HG03159 (cell line): ENCODE data around the gene NPPA.
"Not testable (repeated sequence)": the region's sequence is repeated elsewhere in the genome, so short reads cannot be mapped to it uniquely, and the experiment has no call there.

Experiments used
- ATAC-seq: cut with Tn5 transposase; IDR thresholded peaks from one replicate; pipeline ENCODE4 v1.9.1; 2021; ENCODE audit warnings: mild to moderate bottlenecking, moderate library complexity; ENCODE audit not compliant: unreplicated experiment

The NPPA gene

DNA sequence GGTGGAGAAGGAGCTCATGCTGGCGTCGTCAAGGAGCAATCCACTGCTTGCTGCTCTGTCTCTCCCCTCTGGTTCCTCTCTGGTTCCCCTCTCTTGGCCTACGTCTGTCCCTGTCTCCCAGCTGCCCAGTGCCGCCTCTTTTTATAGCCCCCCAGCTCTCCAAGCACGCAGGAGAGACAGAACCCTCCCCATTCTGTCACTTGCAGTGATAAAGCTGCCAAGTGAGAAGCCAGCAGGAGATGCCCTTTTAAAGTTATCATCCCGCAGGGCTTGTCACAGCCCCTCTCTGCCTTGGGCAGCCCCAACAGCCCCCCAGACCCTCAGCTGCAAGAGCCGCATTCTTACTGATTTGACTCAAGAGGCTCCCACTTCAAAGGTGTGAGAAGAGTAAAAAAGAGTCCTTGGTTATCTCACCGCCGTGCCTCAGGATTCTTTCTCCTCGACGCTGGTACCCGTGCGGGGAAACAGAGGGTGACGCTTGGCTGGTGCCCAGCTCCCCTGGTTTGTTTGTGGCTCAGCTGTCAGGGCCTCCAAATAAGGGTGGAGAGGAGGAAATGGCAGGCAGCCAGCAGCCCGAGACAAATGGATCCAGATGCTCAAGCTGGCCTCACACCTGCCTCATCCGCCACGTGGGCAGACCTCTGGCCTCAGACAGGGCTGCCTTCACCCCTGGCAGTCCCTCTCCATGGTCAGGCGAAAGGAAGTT is at the start of gene NPPA:
TSS of gene NPPA (minus strand) at position 117 of the 706 bp plus-strand sequence. CDS start at position 18, 99 bp downstream.
- ATAC-seq, result no peak

DNA sequence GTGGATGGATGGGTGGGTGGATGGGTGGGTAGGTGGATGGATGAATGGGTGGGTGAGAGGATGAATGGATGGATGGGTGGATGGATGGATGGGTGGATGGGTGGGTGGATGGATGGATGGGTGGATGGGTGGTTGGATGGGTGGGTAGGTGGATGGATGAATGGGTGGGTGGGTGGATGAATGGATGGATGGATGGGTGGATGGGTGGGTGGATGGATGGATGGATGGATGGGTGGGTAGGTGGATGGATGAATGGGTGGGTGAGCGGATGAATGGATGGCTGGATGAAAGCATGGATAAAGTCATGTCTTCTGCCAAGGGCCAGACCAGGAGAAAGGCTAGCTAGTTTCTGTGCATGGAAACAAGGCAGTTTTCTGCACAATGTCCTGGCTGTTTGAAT is 46.9 kb upstream of the NPPA start:
- not testable (repeated sequence) for ATAC-seq

DNA sequence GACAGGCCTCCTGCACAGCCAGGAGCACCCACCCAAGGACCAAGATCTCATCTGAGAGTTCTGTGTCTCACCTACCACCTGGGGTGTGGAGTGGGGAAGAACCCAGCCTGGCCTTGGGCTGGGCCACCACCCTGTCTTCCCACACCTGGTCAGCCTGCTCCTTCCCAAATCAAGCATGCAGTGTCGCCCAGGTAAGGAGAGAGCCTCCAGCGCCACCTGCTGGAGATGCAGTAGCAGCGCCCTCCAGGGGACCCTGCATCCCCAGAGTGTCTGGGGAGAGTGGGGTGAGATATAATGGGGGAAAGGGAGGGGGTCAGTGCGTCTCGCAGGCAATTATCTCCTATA is 46.3 kb upstream of the NPPA start:
- ATAC-seq, result no peak

GRCh38 chr1:11891433-11892186 is 44.0 kb upstream of the NPPA start:
- no peak for ATAC-seq

DNA sequence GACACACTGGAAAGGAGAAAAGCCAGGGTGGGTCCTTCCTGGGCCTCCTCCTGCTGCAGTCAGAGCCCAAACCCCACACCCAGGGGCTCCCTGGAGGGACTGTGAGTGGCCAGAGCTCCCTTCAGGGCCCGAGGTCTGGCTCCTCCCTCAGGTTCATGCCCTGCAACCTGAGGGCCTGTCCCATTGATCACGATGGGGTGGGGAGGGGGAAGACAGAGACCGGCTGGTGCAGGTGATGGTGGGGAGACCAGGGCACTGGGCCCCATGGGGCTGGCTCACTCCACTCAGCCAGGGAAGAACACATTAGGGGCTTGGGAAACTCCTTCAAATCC is 41.3 kb upstream of the NPPA start:
- ATAC-seq, result no peak

DNA sequence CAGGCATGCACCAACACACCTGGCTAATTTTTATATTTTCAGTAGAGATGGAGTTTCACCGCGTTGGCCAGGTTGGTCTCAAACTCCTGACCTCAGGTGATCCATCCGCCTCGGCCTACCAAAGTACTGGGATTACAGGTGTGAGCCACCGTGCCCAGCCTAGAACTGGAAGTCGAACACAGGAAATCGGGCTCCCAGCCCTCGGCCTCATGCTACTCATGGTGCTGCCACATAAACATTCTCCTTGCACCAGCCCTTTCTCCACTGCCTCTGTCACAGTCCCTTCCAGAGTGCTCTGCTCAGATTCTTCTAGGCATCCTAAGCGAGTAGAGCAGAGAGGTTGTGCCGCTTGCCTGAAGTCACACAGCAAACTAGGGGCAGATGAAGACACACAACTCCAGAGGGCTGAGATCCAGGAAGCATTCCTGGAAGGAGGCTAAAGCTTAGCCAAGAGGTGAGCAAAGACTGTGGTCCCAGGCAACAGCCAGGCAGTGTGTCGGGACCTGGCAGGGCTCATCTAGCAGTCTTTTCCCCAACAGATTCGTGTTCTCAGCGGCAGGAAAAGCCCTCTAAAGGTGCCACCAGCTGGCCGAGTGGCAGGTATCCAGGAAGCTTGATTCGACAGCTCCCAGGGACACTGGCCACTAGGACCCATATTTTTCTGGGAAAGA is 40.8 kb upstream of the NPPA start:
- no peak for ATAC-seq

GRCh38 chr1:11887666-11888007 is 40.1 kb upstream of the NPPA start:
- no peak for ATAC-seq

- no peak for ATAC-seq
Measured at GRCh38 chr1:11886986-11887665, 39.5 kb upstream of the NPPA start.

DNA sequence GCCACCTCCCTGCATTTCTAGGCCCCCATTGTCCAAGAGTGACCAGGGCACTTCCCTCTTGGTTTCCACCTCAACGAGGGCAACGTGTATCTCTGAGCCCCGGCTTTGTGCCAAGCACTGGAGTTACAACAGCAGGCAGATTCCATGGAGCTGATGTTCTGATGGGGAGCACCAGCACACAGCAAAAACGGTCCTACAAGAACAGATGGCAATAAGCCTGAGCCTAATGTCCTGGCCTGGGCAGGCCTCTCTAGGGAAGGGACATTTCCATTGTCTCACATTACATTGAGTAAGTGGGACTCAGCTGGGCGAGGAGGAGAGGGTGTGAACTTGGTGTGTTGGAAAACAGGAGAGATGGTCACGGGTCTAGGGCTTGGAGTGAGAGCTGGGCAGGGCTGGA is 38.3 kb upstream of the NPPA start:
- ATAC-seq, result no peak

GRCh38 chr1:11882814-11883538 is 35.4 kb upstream of the NPPA start:
- ATAC-seq, result no peak

DNA sequence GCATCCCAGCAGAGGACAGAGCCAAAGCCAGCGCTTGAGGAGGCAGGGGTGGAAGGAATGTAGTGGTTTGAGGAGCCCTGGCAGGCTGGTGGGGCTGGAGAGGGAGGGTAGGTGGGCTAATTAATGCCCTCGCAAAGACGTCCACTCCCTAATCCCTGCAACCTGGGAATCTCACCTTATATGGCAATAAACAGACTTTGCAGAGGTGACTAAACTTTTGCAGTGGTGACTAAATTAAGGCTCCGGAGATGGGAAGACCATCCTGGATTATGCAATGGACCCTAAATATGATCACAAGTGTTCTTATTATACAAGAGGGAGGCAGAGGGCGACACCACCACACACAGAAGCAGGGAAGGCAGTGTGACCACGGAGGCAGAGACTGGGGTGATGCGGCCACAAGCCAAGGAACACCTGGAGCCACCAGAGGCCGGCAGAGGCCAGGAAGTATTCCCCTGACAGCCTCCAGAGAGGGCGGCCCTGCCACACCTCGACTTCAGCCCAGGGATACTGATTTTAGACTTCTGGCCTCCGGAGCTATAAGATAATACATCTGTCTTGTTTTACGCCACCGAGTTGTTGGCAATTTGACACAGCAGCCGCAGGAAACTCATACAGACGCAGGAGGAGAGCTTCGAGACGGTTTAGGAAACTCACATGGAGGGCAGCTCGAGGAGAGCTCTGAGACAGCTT is 34.3 kb upstream of the NPPA start:
- ATAC-seq, result no peak

DNA sequence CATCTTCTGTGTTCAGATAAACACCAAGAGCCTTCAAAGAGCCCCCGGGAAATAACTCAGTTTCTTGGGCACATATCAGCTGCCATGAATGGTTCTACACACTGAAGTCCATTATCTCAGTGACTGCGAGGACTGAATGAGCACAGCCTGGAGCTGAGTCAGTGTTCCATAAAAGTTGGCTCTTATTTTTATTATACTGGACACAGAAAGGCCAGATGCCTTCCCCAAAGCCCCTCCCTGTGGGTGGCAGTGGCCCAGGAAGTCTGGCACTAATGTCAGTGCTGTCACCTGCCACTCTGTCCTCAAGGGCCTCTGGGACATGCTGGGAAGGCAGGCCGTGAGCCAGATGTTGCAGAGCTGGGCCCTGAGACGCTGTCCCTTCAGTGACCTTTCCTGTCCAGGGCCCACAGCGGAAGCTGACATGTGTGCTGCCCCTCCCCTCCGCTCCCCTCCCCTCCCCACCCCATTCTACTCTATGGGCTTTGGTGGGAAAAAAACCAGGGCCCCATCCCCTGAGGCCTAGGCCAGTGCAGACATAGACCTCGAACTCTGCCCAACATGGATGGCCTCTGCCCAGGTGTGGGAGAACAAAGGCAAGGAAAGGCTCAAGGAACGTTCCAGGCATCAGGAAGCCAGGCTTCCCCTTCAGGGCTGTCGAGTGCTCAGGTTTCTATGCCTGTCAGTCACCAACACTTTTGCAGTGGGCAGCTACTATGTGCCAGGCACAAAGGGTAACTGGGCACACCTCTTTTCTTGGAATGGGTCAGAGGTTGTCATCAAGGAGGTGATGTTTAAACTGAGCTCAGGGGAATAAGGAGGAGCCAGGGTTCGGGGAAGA is 33.5 kb upstream of the NPPA start:
- no peak for ATAC-seq

DNA sequence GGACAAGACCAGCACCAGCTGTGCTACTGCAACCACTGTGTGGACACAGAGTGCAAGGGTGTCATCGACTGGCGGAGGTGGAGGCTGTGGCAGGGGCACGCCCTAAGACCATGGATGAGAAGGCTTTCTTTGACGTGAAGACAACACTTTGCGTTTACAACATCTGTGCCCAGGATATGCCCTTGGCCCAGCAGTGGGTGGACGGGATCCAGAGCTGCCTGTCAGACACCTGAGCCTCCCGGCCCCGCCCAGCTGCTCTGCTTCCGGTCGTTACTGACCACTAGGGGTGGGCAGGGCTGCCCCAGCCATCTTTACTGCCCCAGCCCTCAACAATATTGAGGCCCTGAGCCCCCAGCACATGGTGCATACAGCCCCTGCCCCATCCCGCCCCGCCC is 32.6 kb upstream of the NPPA start:
- no peak for ATAC-seq

DNA sequence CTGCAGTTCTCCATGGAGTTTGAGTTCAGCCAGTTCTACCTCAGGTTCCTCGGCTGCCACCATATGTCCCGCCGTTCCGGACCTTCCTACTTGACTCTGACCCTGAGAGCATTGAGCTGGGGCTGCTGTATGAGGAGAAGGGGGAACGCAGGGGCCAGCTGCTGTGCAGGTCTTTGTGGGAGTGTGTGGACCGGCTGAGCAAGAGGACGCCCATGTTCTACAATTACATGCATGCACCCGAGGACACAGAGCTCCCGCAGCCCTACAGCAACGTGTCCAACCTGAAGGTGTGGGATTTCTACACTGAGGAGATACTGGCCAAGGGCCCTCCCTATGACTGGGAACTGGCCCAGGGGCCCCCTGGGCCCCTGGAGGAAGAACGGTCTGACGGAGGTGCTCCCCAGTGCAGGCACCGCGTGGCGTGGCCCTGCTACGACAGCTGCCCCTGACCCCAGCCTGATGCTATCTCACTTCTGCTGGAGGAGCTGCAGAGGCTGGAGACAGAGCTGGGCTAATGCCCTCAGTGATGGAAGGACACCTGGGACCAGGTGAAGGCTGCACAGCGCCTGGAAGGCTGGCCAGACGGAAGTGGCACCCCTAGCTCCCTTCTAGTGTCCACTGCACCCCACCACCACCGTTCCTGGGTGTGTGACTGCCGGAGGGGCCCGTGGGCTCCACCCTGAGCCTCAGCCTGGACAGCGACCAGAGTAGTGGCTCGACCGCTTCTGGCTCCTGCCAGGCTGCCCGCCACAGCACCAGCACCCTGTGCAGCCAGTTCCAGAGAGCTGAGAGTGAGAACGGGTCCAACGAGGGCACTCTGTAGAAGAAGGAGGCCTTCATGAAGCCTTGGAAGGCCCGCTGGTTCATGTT is 32.0 kb upstream of the NPPA start:
- ATAC-seq, result no peak

DNA sequence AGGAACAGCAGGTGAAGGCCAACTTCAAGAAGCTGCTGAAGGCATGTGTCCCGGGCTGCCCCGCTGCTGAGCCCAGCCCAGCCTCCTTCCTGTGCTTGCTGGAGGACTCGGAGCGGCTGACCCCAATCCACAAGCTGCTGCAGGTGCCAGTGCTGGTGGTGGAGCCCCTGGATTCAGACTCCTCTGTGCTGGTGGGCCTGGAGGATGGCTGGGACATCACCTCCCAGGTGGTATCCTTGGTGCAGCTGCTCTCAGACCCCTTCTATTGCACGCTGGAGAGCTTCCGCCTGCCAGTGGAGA is 31.3 kb upstream of the NPPA start:
- ATAC-seq, result no peak

DNA sequence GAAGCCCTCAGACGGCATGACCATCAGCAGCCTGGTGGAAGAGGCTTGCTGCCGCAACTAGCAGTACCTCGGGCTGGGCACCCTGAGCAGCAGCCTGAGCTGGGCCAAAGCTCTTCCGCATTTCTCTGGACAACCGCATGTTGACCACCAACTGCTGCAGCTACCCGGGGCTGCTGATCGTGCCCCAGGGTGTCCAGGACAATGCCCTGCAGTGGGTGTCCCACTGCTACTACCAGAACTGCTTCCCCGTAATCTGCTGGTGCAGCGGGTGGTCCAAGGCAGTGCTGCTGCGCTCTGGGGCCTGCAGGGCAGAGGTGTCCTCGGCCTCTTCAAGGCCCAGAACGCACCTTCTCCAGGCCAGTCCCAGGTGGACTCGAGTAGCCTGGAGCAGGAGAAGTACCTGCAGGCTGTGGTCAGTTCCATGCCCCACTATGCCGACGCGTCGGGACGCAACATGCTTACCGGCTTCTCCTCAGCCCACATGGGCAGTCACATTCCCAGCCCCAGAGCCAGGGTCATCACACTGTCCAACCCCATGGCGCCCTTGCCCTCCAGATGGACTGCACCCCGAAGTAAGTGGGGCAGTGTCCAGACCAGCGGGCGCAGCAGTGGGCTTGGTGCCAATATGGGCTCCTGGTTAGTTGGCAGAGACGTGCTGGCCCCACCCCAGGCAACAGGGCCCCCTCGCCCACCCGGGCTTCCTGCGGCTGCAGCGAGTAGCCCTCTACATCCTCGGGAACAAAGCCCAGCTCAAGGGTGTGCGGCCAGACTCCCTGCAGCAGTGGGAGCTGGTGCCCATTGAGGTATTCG is 30.7 kb upstream of the NPPA start:
- ATAC-seq, result no peak

DNA sequence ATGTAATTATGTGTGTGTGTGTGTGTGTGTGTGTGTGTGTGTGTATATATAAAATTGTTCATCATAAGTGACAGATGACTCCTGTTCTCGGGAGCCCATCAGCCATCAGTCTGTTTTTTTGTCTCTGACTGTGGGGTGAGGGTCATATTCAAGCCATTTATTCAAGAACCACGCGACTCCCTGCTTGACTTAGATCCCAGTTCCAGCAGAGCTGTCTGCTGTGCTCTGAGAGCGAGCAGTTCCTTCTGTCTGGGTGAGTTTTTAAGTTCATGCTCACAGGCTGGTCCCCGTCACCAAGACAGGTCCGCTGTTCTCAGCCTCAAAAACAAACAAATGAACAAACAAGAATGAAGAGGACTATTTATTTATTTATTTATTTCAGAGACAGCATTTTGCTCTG is 29.5 kb upstream of the NPPA start:
- ATAC-seq, result no peak

GRCh38 chr1:11875094-11875493 is 27.5 kb upstream of the NPPA start:
- ATAC-seq, result no peak
